Endothelial cell of umbilical vein (primary cell): ENCODE data around the gene TANGO2. TPM values are rescaled to one million over a fixed set of nuclear protein-coding genes. Genes with fewer than 3 reads are reported as not detected.

Experiments
- BruUV-seq: library from RNA; stranded (reverse); fragments of 400-500 nt; replicated peaks from 2 replicates; lab custom pipeline; 2021; lab: Mats Ljungman, UMichigan
- CTCF ChIA-PET: fragments of 300-600, 350-600 bp; sonication (Branson Sonifier 250); formaldehyde crosslinking; loops from one replicate; lab custom pipeline; 2021; ENCODE audit warnings: antibody characterized with exemption, inconsistent platforms; lab: Charles Lee
- POLR2A ChIA-PET: fragments of 300-600, 350-600 bp; sonication (Branson Sonifier 250); formaldehyde crosslinking; loops from one replicate; lab custom pipeline; 2021; ENCODE audit warnings: antibody characterized with exemption, inconsistent platforms; lab: Charles Lee
- DNase-seq: peaks from one replicate; pipeline ENCODE4 v3.0.0-alpha.2; 2011; ENCODE audit warnings: low read depth, low spot score
- FAIRE-seq: peaks from 2 replicates; lab custom pipeline; 2011; peaks lifted over from hg19 to GRCh38; lab: Jason Lieb, UNC
- H2AFZ ChIP-seq: 2 replicates; pipeline ENCODE4 v1.6.0; 2012; ENCODE audit warnings: low read depth, low read length, control low read depth, inconsistent platforms
- H3K27ac ChIP-seq: 2 replicates; pipeline ENCODE4 v1.5.1; 2011; ENCODE audit warnings: low read depth, mild to moderate bottlenecking, control low read depth, low read length, moderate library complexity; ENCODE audit not compliant: insufficient read depth
- H3K27me3 ChIP-seq, 2 experiments: 2 replicates each; pipeline versions ENCODE4 v1.6.0 to v1.6.1; 2011; ENCODE audit warnings: low read length in 2 of 2, mixed read lengths in 1 of 2; ENCODE audit not compliant: control insufficient read depth in 2 of 2, insufficient read depth in 2 of 2
- H3K36me3 ChIP-seq, 2 experiments: 2 replicates in 1 of 2; 3 replicates in 1 of 2; pipeline ENCODE4 v1.5.1; 2011; ENCODE audit warnings: low read length in 2 of 2, mild to moderate bottlenecking in 1 of 2, moderate library complexity in 1 of 2; ENCODE audit not compliant: control insufficient read depth in 2 of 2, insufficient read depth in 2 of 2; ENCODE audit errors: extremely low read depth in 1 of 2
- H3K4me1 ChIP-seq: 3 replicates; pipeline ENCODE4 v1.5.1; 2011; ENCODE audit warnings: mild to moderate bottlenecking, low read length; ENCODE audit not compliant: control insufficient read depth, insufficient read depth; ENCODE audit errors: extremely low read depth
- H3K4me2 ChIP-seq: 2 replicates; pipeline ENCODE4 v1.6.1; 2011; ENCODE audit warnings: low read length, control low read depth, mixed read lengths; ENCODE audit not compliant: insufficient read depth
- H3K4me3 ChIP-seq, 3 experiments: fragments of 200-600 bp in 1 of 3; sonication (generic), shearing (Covaris generic) in 1 of 3; replicated peaks in 1 of 3; 2 replicates each; pipeline ENCODE4 v1.5.1; 2011 to 2016; ENCODE audit warnings: control low read depth in 3 of 3, low read length in 3 of 3, mild to moderate bottlenecking in 2 of 3, inconsistent platforms in 1 of 3, low read depth in 1 of 3, moderate library complexity in 1 of 3; ENCODE audit not compliant: insufficient read depth in 1 of 3
- H3K79me2 ChIP-seq: 2 replicates; pipeline ENCODE4 v1.6.0; 2012; ENCODE audit warnings: low read length, inconsistent platforms; ENCODE audit not compliant: control insufficient read depth, insufficient read depth
- H3K9ac ChIP-seq: replicated peaks from 2 replicates; pipeline ENCODE3; 2011; ENCODE audit warnings: low read length, control low read depth; ENCODE audit not compliant: insufficient read depth; ENCODE audit errors: extremely low read depth
- H3K9me1 ChIP-seq: replicated peaks from 3 replicates; pipeline ENCODE4 v1.6.0; 2011; ENCODE audit warnings: mild to moderate bottlenecking, low read length; ENCODE audit not compliant: control insufficient read depth, insufficient read depth; ENCODE audit errors: extremely low read depth
- H3K9me3 ChIP-seq: replicated peaks from 2 replicates; pipeline ENCODE4 v1.5.1; 2012; ENCODE audit warnings: low read length, inconsistent platforms; ENCODE audit not compliant: control insufficient read depth, insufficient read depth
- H4K20me1 ChIP-seq: replicated peaks from 2 replicates; pipeline ENCODE3; 2011; ENCODE audit warnings: mild to moderate bottlenecking, low read length; ENCODE audit not compliant: control insufficient read depth, insufficient read depth; ENCODE audit errors: extremely low read depth
- CTCF ChIP-seq, 2 donors: IDR thresholded peaks; 1 replicate in 1 of 2; 2 replicates in 1 of 2; pipeline ENCODE4 v1.5.1; 2011; ENCODE audit warnings: low read length in 2 of 2, mild to moderate bottlenecking in 2 of 2, moderate library complexity in 2 of 2, control low read depth in 1 of 2, inconsistent platforms in 1 of 2, low read depth in 1 of 2; ENCODE audit not compliant: insufficient read depth in 1 of 2; ENCODE audit errors: extremely low read depth in 1 of 2
- EZH2 ChIP-seq: IDR thresholded peaks from 2 replicates; pipeline ENCODE4 v1.6.1; 2012; ENCODE audit warnings: borderline replicate concordance, low read depth, mild to moderate bottlenecking, moderate library complexity, low read length, inconsistent platforms; ENCODE audit not compliant: severe bottlenecking
- FOS ChIP-seq: IDR thresholded peaks from 2 replicates; pipeline ENCODE4 v1.6.1; 2011; ENCODE audit warnings: mild to moderate bottlenecking, low read length, moderate library complexity, borderline replicate concordance; ENCODE audit not compliant: insufficient read depth
- GATA2 ChIP-seq: IDR thresholded peaks from 2 replicates; pipeline ENCODE4 v1.7.0; 2011; ENCODE audit warnings: low read depth, mild to moderate bottlenecking, moderate library complexity, mixed read lengths, low read length; ENCODE audit not compliant: insufficient read length, insufficient read depth
- JUN ChIP-seq: IDR thresholded peaks from 2 replicates; pipeline ENCODE4 v1.6.1; 2011; ENCODE audit warnings: borderline replicate concordance, low read depth; ENCODE audit not compliant: insufficient read length, insufficient read depth
- MAX ChIP-seq: IDR thresholded peaks from 2 replicates; pipeline ENCODE4 v1.6.1; 2011; ENCODE audit not compliant: insufficient read depth, insufficient read length
- MYC ChIP-seq: IDR thresholded peaks from one replicate; pipeline ENCODE4 v1.6.1; 2011; ENCODE audit warnings: mild to moderate bottlenecking, low read depth, low read length
- POLR2A ChIP-seq: IDR thresholded peaks from 2 replicates; pipeline ENCODE4 v1.6.1; 2012; ENCODE audit warnings: low read depth, mild to moderate bottlenecking, control low read depth, low read length
- POLR2AphosphoS5 ChIP-seq: IDR thresholded peaks from 2 replicates; pipeline ENCODE4 v1.6.1; 2012; ENCODE audit warnings: low read depth, mild to moderate bottlenecking, control low read depth, low read length, moderate library complexity; ENCODE audit not compliant: insufficient read depth
- dilution Hi-C: fragments of 300-500 bp; cut with MboI; formaldehyde crosslinking; loops from one replicate; pipeline ENCODE4 v1.15.0; 2019; ENCODE audit warnings: low sequenced_read_pairs; ENCODE audit not compliant: extremely low pct_ligation_motif_present
- intact Hi-C: fragments of 100-400 bp; cut with micrococcal nuclease; formaldehyde crosslinking; loops from one replicate; pipeline ENCODE4 v1.10.0; 2022
- polyA plus RNA-seq, 4 experiments: library from polyadenylated mRNA; depleted of rRNA in 3 of 4; stranded (reverse) in 3 of 4; unstranded in 1 of 4; fragments of >200 nt; gene quantifications; 2 replicates each; pipeline versions ENCODE4 v1.2.1 to v1.2.3, GENCODE V29; 2011 to 2012; ENCODE audit warnings: missing spikeins in 1 of 4
- total RNA-seq: library from RNA; stranded (reverse); gene quantifications from 2 replicates; pipeline ENCODE4 v1.2.3, GENCODE V29; 2021

TANGO2 gene
- total and polyA plus RNA-seq, 2 donors (not counting 3 experiments of a cell fraction or from before 2014, with no cell fraction given), result 40.0 to 49.3 TPM

- Histone ChIP-seq H3K4me1 (no peaks in the 10 kb centered on the region), H3K9me1 (no peaks in the 10 kb centered on the region), H3K36me3 (peaks cover 0 to 32% of the 10 kb centered on the region in 2 experiments), H3K9ac (no peak overlapping the region), H4K20me1 (no peaks in the 10 kb centered on the region), H3K27me3 (no peaks in the 10 kb centered on the region), H2AFZ (no peak overlapping the region), H3K9me3 (no peaks in the 10 kb centered on the region), H3K79me2 (no peaks in the 10 kb centered on the region), H3K4me2 (no peak overlapping the region), H3K27ac (no peak overlapping the region), H3K4me3 (no peak overlapping the region)
- ChIA-PET CTCF (no interaction called here), POLR2A (no interaction called here)
- intact Hi-C loops, result no loop called here
- dilution Hi-C loops, result no loop called here
- FAIRE-seq (no peak), DNase-seq (no peak)
- BruUV-seq, result no TSS peak
- TF ChIP-seq FOS (no peak), GATA2 (no peak), POLR2A (no peak), MYC (no peak), MAX (no peak), JUN (no peak), POLR2AphosphoS5 (no peak), EZH2 (no peak), CTCF (IDR thresholded peaks at IDR 0.05; ENCODE audit: extremely low read depth in 1 of 2, insufficient read depth in 1 of 2, low read depth in 1 of 2, low read length in 2 of 2) (no peak)
These were observed 34.2 kb downstream of the TANGO2 start for GRCh38 chr22:20055144-20055543.
